ENCODE measurements around the gene BNIP3. TPM values are rescaled to one million over a fixed set of nuclear protein-coding genes. Genes with fewer than 3 reads are reported as not detected.

Gene BNIP3
- total and polyA plus RNA-seq, 2 of the 13 experiments (the other 11 are each of a cell fraction or from before 2014, with no cell fraction given), result 73.7 to 223 TPM

DNA sequence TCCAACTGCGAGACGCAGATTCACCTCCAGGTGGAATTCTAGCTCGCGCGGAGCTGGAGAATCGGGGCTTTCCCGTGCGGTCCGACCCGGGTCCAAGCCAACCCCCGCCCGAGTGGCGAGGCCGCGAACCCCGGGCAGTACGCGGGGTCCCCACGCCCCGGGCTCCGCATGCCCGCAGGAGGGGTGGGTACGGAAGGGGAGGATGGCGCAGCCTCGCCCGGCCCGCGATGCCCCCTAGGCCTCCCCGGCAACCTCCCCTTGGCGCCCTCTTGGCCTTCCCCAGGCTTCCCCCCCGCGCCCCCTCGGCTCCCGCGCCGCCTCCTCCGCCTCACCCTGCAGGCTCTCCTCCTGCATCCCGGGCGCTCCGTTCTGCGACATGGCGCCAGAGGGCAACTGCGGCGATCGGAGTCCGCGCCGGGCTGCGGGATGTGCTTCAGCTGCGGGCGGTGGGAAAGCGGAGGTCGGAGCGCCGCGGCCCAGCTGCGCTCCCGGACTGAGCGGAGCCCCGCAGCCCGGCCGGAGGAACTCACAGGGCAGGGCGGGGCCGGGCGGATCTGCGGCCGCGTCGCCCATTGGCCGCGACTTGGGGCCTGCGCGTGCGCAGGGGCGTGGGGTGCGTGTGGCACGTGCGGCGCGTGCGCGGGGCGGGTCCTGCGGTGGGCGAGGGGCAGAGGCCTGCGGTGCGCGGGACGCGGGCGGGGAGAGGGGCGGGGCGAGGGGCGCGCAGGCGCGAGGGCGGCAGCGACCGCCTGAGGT, at the start of gene BNIP3 (continued):
- TF ChIP-seq, protein P1, sequence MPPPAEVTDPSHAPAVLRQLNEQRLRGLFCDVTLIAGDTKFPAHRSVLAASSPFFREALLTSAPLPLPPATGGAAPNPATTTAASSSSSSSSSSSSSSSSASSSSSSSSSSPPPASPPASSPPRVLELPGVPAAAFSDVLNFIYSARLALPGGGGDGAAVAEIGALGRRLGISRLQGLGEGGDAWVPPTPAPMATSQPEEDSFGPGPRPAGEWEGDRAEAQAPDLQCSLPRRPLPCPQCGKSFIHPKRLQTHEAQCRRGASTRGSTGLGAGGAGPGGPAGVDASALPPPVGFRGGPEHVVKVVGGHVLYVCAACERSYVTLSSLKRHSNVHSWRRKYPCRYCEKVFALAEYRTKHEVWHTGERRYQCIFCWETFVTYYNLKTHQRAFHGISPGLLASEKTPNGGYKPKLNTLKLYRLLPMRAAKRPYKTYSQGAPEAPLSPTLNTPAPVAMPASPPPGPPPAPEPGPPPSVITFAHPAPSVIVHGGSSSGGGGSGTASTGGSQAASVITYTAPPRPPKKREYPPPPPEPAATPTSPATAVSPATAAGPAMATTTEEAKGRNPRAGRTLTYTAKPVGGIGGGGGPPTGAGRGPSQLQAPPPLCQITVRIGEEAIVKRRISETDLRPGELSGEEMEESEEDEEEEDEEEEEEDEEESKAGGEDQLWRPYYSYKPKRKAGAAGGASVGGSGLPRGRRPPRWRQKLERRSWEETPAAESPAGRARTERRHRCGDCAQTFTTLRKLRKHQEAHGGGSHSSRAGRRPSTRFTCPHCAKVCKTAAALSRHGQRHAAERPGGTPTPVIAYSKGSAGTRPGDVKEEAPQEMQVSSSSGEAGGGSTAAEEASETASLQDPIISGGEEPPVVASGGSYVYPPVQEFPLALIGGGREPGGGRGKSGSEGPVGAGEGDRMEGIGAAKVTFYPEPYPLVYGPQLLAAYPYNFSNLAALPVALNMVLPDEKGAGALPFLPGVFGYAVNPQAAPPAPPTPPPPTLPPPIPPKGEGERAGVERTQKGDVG (CRISPR knock-in tag; IDR thresholded peaks at IDR 0.05; ENCODE audit: borderline replicate concordance), result no peak
- TF ChIP-seq CREB3 (CRISPR knock-in tag; IDR thresholded peaks at IDR 0.05) (no peak), HOXA9 (CRISPR knock-in tag; IDR thresholded peaks at IDR 0.05; ENCODE audit: borderline replicate concordance) (peak; percentile 72; the same call in 1 of the 2 replicates), REL (CRISPR knock-in tag; conservative IDR thresholded peaks at IDR 0.05) (peak; percentile 80; the same call in 1 of the 2 replicates), ZNF101 (CRISPR knock-in tag; IDR thresholded peaks at IDR 0.05; ENCODE audit: borderline replicate concordance, low read depth) (no peak), ZFP90 (CRISPR knock-in tag; IDR thresholded peaks at IDR 0.05; ENCODE audit: borderline replicate concordance) (peak; percentile 93; the same call in 1 of the 2 replicates), MBNL3 (CRISPR knock-in tag; conservative IDR thresholded peaks at IDR 0.05) (no peak), LCORL (IDR thresholded peaks at IDR 0.05) (no peak), LCORL (CRISPR knock-in tag; IDR thresholded peaks at IDR 0.05) (no peak), HDAC1 (CRISPR knock-in tag; IDR thresholded peaks at IDR 0.05) (no peak; the same call in 1 of the 2 replicates), ZBTB44 (CRISPR knock-in tag; IDR thresholded peaks at IDR 0.05) (0 out of 2 replicates have a peak, but pooled peaks have one; percentile 73), TBX3 (IDR thresholded peaks at IDR 0.05; ENCODE audit: borderline replicate concordance) (no peak), TRIM22 (IDR thresholded peaks at IDR 0.05) (no peak), ZFY (CRISPR knock-in tag; IDR thresholded peaks at IDR 0.05) (peak; percentile 90), ZNF44 (CRISPR knock-in tag; IDR thresholded peaks at IDR 0.05) (no peak; the same call in 1 of the 2 replicates), IRX3 (CRISPR knock-in tag; IDR thresholded peaks at IDR 0.05; ENCODE audit: borderline replicate concordance, low read depth) (peak; percentile 79), RFX1 (IDR thresholded peaks at IDR 0.05) (no peak), MTF2 (CRISPR knock-in tag; IDR thresholded peaks at IDR 0.05; ENCODE audit: borderline replicate concordance) (no peak; the same call in 1 of the 2 replicates)
- TF ChIP-seq, protein P2, sequence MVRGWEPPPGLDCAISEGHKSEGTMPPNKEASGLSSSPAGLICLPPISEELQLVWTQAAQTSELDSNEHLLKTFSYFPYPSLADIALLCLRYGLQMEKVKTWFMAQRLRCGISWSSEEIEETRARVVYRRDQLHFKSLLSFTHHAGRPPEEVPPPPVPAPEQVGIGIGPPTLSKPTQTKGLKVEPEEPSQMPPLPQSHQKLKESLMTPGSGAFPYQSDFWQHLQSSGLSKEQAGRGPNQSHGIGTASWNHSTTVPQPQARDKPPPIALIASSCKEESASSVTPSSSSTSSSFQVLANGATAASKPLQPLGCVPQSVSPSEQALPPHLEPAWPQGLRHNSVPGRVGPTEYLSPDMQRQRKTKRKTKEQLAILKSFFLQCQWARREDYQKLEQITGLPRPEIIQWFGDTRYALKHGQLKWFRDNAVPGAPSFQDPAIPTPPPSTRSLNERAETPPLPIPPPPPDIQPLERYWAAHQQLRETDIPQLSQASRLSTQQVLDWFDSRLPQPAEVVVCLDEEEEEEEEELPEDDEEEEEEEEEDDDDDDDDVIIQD (CRISPR knock-in tag; IDR thresholded peaks at IDR 0.05; ENCODE audit: low read depth), result no peak

Data from HepG2 (cell line).